Nephron progenitor cell (in vitro differentiated cells): ENCODE results near the gene UQCC2.

Source experiments
- DNase-seq: peaks from one replicate; pipeline ENCODE4 v3.0.0; 2021
- H3K27ac Mint-ChIP-seq: 2 replicates; pipeline ENCODE4 v1.8.0; 2021; ENCODE audit warnings: mild to moderate bottlenecking, moderate library complexity, mixed read lengths
- H3K27me3 Mint-ChIP-seq: 2 replicates; pipeline ENCODE4 v1.8.0; 2021; ENCODE audit warnings: mild to moderate bottlenecking, low read depth, mixed read lengths; ENCODE audit not compliant: poor library complexity
- H3K36me3 Mint-ChIP-seq: 2 replicates; pipeline ENCODE4 v1.8.0; 2021; ENCODE audit warnings: low read depth, mixed read lengths
- H3K4me1 Mint-ChIP-seq: 2 replicates; pipeline ENCODE4 v1.8.0; 2021; ENCODE audit warnings: mixed read lengths
- H3K4me3 Mint-ChIP-seq: 2 replicates; pipeline ENCODE4 v1.8.0; 2021; ENCODE audit warnings: mild to moderate bottlenecking, moderate library complexity, mixed read lengths
- H3K9me3 Mint-ChIP-seq: 2 replicates; pipeline ENCODE4 v1.8.0; 2021; ENCODE audit warnings: mild to moderate bottlenecking, moderate library complexity, mixed read lengths
- CTCF ChIP-seq: fragments of 200-600 bp; sonication (generic); IDR thresholded peaks from 2 replicates; pipeline ENCODE4 v1.5.0; 2021; ENCODE audit warnings: antibody characterized with exemption

Gene UQCC2

DNA sequence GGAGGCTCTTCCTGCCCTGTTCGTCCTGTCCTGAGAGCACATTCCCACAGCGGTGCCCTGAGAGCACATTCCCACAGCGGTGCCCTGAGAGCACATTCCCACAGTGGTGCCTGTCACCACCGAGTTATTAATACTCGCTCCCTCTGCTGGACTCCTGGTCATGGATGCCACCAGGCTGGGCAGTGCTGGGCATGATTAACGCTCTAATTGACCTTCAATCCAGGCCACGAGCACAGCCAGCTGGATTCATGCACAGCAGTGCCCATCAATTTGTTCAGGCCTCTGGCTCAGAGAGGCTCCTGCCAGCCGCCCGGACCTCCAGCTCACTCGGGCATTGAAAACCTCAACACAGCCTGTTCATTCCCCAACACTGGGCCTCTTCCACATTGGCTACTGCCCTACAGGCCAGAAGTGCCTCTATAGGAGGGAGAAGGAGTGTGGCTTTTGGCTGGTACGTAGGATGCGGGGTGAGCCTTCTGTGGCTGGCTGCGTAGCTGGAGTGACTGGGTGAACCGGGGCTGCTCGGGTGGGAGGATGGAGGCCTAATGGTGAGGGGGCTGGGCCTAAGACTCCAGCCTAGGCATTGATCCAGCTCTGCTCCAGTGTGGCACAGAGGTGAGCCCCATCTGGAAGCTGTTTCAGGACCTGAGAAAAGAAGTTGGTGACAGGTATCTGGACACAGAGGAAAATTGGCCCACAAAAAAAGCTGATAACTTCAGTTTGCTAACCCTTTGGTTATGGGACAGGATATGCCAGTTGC lies 25.9 kb upstream of the UQCC2 start:
- TF ChIP-seq CTCF = no peak
- Mint-ChIP-seq H3K27me3 (peaks cover 2% of the 10 kb centered on the region), H3K27ac (no peak overlapping the region), H3K4me1 (peaks cover 43% of the 10 kb centered on the region), H3K9me3 (no peaks in the 10 kb centered on the region), H3K36me3 (no peaks in the 10 kb centered on the region), H3K4me3 (no peak overlapping the region)
- DNase-seq = no peak

GRCh38 chr6:33735216-33735615 lies 23.7 kb upstream of the UQCC2 start:
- Mint-ChIP-seq H3K4me1 (peaks cover 48% of the 10 kb centered on the region), H3K27me3 (peaks cover 6% of the 10 kb centered on the region), H3K9me3 (no peaks in the 10 kb centered on the region), H3K27ac (no peak overlapping the region), H3K4me3 (no peak overlapping the region), H3K36me3 (peaks cover under 1% of the 10 kb centered on the region)
- no peak for DNase-seq
- TF ChIP-seq CTCF = no peak

GRCh38 chr6:33733709-33734007 lies 22.2 kb upstream of the UQCC2 start:
- no peak for DNase-seq
- no peak for TF ChIP-seq CTCF
- H3K9me3 Mint-ChIP-seq = no peaks in the 10 kb centered on the region
- H3K27me3 Mint-ChIP-seq = peaks cover 11% of the 10 kb centered on the region
- peaks cover 10% of the 10 kb centered on the region for H3K36me3 Mint-ChIP-seq
- peaks cover 53% of the 10 kb centered on the region for H3K4me1 Mint-ChIP-seq
- no peak overlapping the region for H3K4me3 Mint-ChIP-seq
- H3K27ac Mint-ChIP-seq = no peak overlapping the region

- H3K27ac Mint-ChIP-seq = no peak overlapping the region
- DNase-seq = no peak
- no peaks in the 10 kb centered on the region for H3K9me3 Mint-ChIP-seq
- peaks cover 11% of the 10 kb centered on the region for H3K27me3 Mint-ChIP-seq
- no peak overlapping the region for H3K4me3 Mint-ChIP-seq
- no peak for TF ChIP-seq CTCF
- peaks cover 13% of the 10 kb centered on the region for H3K36me3 Mint-ChIP-seq
- peaks cover 57% of the 10 kb centered on the region for H3K4me1 Mint-ChIP-seq
Measured at GRCh38 chr6:33732817-33733708, 21.6 kb upstream of the UQCC2 start.

DNA sequence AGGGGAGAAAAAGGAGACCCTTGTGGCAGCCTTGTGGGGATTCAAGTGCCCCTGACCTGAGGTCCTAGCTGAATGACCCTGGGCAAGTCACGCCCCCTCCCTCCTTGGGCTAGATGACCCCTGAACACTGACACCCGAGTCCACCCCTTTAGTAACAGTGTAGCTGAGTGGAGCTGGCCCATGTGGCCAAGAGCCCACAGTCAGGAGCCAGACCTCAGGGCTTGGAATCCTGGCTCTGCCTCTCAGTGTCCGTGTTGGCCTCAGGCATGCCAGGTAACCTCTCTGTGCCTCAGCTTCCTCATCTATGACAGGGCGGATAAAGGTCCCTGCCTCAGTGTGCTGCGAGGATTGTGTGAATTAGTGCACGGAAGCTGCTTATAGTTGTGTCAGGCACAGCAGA lies 20.9 kb upstream of the UQCC2 start:
- H3K36me3 Mint-ChIP-seq = peaks cover 13% of the 10 kb centered on the region
- no peak overlapping the region for H3K4me3 Mint-ChIP-seq
- DNase-seq = no peak
- H3K27ac Mint-ChIP-seq = no peak overlapping the region
- H3K4me1 Mint-ChIP-seq = peaks cover 54% of the 10 kb centered on the region
- peaks cover 11% of the 10 kb centered on the region for H3K27me3 Mint-ChIP-seq
- H3K9me3 Mint-ChIP-seq = no peaks in the 10 kb centered on the region
- TF ChIP-seq CTCF = no peak
